Gastrocnemius medialis (tissue), 4 donors: ENCODE data around the gene HYAL3. TPM values are rescaled to one million over a fixed set of nuclear protein-coding genes. Genes with fewer than 3 reads are reported as not detected.
A peak's percentile ranks its signal among the peaks of the same experiment; 100 is the strongest.
"Not testable (repeated sequence)": the region's sequence is repeated elsewhere in the genome, so short reads cannot be mapped to it uniquely, and the experiment has no call there.

Experiments used
- ATAC-seq, 2 donors: fragments of 150-250 bp; one replicate each; pipeline ENCODE4 v1.9.1; 2016
- DNase-seq, 2 donors: peaks; one replicate each; pipeline ENCODE4 v3.0.0-alpha.2; 2019
- H3K27ac ChIP-seq, 4 donors: fragments of 200-600 bp; sonication (generic); 1 replicate in 1 of 4; 2 replicates in 3 of 4; pipeline ENCODE4 v1.5.1; 2016 to 2018; ENCODE audit warnings: mild to moderate bottlenecking in 2 of 4, moderate library complexity in 1 of 4
- H3K27me3 ChIP-seq, 3 donors: fragments of 200-600 bp; sonication (generic) in 2 of 3; 1 replicate in 1 of 3; 2 replicates in 2 of 3; pipeline versions ENCODE4 v1.5.1 to v1.6.0; 2016 to 2019; ENCODE audit warnings: mild to moderate bottlenecking in 1 of 3, moderate library complexity in 1 of 3
- H3K36me3 ChIP-seq, 2 donors: fragments of 200-600 bp; sonication (generic) in 1 of 2; one replicate each; pipeline ENCODE4 v1.5.1; 2017 to 2018
- H3K4me1 ChIP-seq, 2 donors: fragments of 200-600 bp; sonication (generic) in 1 of 2; one replicate each; pipeline ENCODE4 v1.5.1; 2016 to 2017; ENCODE audit warnings: mild to moderate bottlenecking in 2 of 2
- H3K4me3 ChIP-seq, 4 donors: fragments of 200-600 bp; sonication (generic) in 3 of 4; 1 replicate in 1 of 4; 2 replicates in 3 of 4; pipeline ENCODE4 v1.5.1; 2016 to 2019; ENCODE audit warnings: mild to moderate bottlenecking in 2 of 4
- H3K9me3 ChIP-seq, 3 donors: fragments of 200-600 bp; sonication (generic) in 2 of 3; 1 replicate in 1 of 3; 2 replicates in 2 of 3; pipeline ENCODE4 v1.5.1; 2016 to 2019
- POLR2A ChIP-seq, 2 donors: fragments of 450-650 bp; IDR thresholded peaks; one replicate each; pipeline ENCODE4 v1.6.1; 2017; ENCODE audit warnings: antibody characterized with exemption in 2 of 2, mild to moderate bottlenecking in 2 of 2, moderate library complexity in 2 of 2
- in situ Hi-C, 4 donors: fragments of 200-750 bp; cut with MboI; loops; one replicate each; pipeline versions ENCODE4 v1.15.0 to v1.8.0; 2017; ENCODE audit warnings: low sequenced_read_pairs in 4 of 4
- intact Hi-C: fragments of 100-400 bp; cut with DNase I; formaldehyde crosslinking; loops from one replicate; pipeline ENCODE4 v1.15.1; 2023; ENCODE audit warnings: low total_unique reads
- total RNA-seq, 4 donors: library from RNA; depleted of rRNA; stranded (reverse); fragments of >200 nt; gene quantifications; one replicate each; pipeline versions ENCODE4 v1.1.0 to v1.2.3, GENCODE V29; 2016
- TF ChIP-seq, protein P1 (sequence below), 5 experiments: fragments of 450-650 bp in 3 of 5; fragments of 200-600 bp in 2 of 5; sonication (generic) in 2 of 5; IDR thresholded peaks in 4 of 5; conservative IDR thresholded peaks in 1 of 5; 1 replicate in 4 of 5; 2 replicates in 1 of 5; pipeline ENCODE4 v1.5.1; 2016 to 2019; ENCODE audit warnings: antibody characterized with exemption in 5 of 5, mild to moderate bottlenecking in 3 of 5, moderate library complexity in 3 of 5

Gene HYAL3
- total RNA-seq, 4 donors from 2014 or later: 1.1 to 2.3 (median 1.2) TPM; not detected in 1

DNA sequence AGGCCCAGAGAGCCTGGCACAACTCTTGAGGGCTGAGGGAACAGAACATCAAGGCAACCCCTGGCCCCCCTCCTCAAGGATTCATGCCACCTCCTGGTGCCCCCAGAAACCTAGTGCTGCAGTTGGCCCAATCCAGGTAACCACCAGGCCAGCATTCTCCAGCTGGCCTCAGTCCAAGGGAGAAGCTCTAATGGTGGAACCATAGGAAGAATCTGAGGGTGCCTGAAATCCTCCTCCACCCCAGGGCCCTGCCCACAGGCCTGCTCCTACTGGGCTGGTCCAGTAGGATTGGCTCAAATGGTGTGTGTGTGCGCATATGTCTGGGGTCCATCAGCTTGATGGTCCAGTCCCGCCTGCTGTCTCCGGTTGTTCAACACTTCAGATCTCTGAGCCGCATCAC lies 15.6 kb upstream of the HYAL3 start:
- ATAC-seq: no peak
- DNase-seq: no peak
- H3K36me3 ChIP-seq: peaks cover 0 to 23% of the 10 kb centered on the region in 2 donors
- peak overlapping the region; percentile 50 to 79 (median 56) for H3K27ac ChIP-seq
- no peak for TF ChIP-seq POLR2A (IDR thresholded peaks at IDR 0.05)
- TF ChIP-seq, protein P1, sequence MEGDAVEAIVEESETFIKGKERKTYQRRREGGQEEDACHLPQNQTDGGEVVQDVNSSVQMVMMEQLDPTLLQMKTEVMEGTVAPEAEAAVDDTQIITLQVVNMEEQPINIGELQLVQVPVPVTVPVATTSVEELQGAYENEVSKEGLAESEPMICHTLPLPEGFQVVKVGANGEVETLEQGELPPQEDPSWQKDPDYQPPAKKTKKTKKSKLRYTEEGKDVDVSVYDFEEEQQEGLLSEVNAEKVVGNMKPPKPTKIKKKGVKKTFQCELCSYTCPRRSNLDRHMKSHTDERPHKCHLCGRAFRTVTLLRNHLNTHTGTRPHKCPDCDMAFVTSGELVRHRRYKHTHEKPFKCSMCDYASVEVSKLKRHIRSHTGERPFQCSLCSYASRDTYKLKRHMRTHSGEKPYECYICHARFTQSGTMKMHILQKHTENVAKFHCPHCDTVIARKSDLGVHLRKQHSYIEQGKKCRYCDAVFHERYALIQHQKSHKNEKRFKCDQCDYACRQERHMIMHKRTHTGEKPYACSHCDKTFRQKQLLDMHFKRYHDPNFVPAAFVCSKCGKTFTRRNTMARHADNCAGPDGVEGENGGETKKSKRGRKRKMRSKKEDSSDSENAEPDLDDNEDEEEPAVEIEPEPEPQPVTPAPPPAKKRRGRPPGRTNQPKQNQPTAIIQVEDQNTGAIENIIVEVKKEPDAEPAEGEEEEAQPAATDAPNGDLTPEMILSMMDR (IDR thresholded peaks at IDR 0.05 in 4 of 5, conservative IDR thresholded peaks at IDR 0.05 in 1 of 5): no peak
- H3K9me3 ChIP-seq: no peaks in the 10 kb centered on the region
- H3K27me3 ChIP-seq: no peaks in the 10 kb centered on the region
- H3K4me1 ChIP-seq: peaks cover 43 to 45% of the 10 kb centered on the region in 2 donors
- intact Hi-C loops: no loop called here
- in situ Hi-C loops: no loop called here
- no peak overlapping the region for H3K4me3 ChIP-seq

DNA sequence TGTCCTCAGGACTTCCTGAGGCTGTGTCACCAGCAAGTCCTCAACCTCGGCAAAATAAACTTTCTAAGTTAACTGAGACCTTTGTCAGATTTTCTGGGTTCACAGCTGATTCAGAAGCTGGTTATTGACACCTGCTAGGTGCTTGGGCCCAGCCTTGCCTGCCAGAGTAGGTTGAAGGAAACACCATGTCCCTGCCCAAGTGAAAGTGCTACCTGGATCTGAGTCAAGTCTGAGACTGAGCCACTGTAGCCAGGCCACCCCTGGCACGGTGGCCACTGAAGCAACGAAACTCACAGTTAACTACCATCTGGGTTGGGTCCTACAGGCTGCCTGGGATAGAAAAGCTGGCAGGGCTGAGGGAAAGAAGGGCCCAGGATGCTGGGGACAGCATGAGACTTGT lies 15.1 kb upstream of the HYAL3 start:
- in situ Hi-C loops: no loop called here

DNA sequence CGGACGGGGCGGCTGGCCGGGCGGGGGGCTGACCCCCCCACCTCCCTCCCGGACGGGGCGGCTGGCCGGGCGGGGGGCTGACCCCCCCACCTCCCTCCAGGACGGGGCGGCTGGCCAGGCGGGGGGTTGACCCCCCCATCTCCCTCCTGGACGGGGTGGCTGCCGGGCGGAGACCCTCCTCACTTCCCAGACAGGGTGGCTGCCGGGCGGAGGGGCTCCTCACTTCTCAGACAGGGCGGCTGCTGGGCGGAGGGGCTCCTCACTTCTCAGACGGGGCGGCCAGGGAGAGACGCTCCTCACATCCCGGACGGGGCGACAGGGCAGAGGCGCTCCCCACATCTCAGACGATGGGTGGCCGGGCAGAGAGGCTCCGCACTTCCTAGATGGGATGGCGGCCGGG lies 12.8 kb upstream of the HYAL3 start:
- intact Hi-C loops, H3K27ac ChIP-seq, DNase-seq, H3K4me3 ChIP-seq, in situ Hi-C loops, H3K36me3 ChIP-seq, ATAC-seq, H3K9me3 ChIP-seq, H3K27me3 ChIP-seq: not testable (repeated sequence)
- peaks cover 16 to 17% of the 10 kb centered on the region in 2 donors for H3K4me1 ChIP-seq

More for the DNA sequence above, 15.1 kb upstream of the HYAL3 start:
- intact Hi-C loops: no loop called here
- ATAC-seq (peak; percentile 89 to 90), DNase-seq (peak in 1 of 2 donors; percentile 67)
- H3K9me3 ChIP-seq: no peaks in the 10 kb centered on the region
- H3K27me3 ChIP-seq: no peaks in the 10 kb centered on the region
- H3K27ac ChIP-seq: peak overlapping the region; percentile 50 to 79 (median 56)
- TF ChIP-seq POLR2A (IDR thresholded peaks at IDR 0.05): no peak
- no peak overlapping the region for H3K4me3 ChIP-seq
- H3K36me3 ChIP-seq: peaks cover 0 to 20% of the 10 kb centered on the region in 2 donors
- peaks cover 39 to 40% of the 10 kb centered on the region in 2 donors for H3K4me1 ChIP-seq

- ATAC-seq: no peak
- intact Hi-C loops (no loop called here), in situ Hi-C loops (no loop called here)
- Histone ChIP-seq H3K27me3 (no peaks in the 10 kb centered on the region), H3K4me1 (peaks cover 21 to 37% of the 10 kb centered on the region in 2 donors), H3K4me3 (no peak overlapping the region), H3K27ac (no peak overlapping the region), H3K36me3 (no peaks in the 10 kb centered on the region), H3K9me3 (no peaks in the 10 kb centered on the region)
- DNase-seq: no peak
- TF ChIP-seq POLR2A (IDR thresholded peaks at IDR 0.05): no peak
- TF ChIP-seq, protein P1 (IDR thresholded peaks at IDR 0.05 in 4 of 5, conservative IDR thresholded peaks at IDR 0.05 in 1 of 5): no peak
Measured at GRCh38 chr3:50304601-50305000, 5.4 kb upstream of the HYAL3 start.

- ATAC-seq (no peak), DNase-seq (peak in 1 of 2 donors; percentile 72)
- in situ Hi-C loops: no loop called here
- Histone ChIP-seq H3K4me3 (peak within 1 kb of the TSS; percentile 45 to 52 (median 49)), H3K36me3 (no peaks in the 10 kb centered on the region), H3K4me1 (peaks cover 28 to 44% of the 10 kb centered on the region in 2 donors), H3K27ac (peak within 1 kb of the TSS; percentile 85 to 91 (median 88)), H3K27me3 (no peaks in the 10 kb centered on the region), H3K9me3 (no peaks in the 10 kb centered on the region)
- TF ChIP-seq, protein P1 (IDR thresholded peaks at IDR 0.05 in 4 of 5, conservative IDR thresholded peaks at IDR 0.05 in 1 of 5): peak in 4 of 5 experiments; percentile 16 to 38 (median 21)
- peak; percentile 44 to 55 for TF ChIP-seq POLR2A (IDR thresholded peaks at IDR 0.05)
- intact Hi-C loops: no loop called here
Measured at GRCh38 chr3:50303013-50303815, 4.0 kb upstream of the HYAL3 start, which contains the start of gene HYAL1. Gene HYAL1 (minus strand): TSS chr3:50303574. CDS start chr3:50302956, 618 bp downstream.
